ENCODE data around the gene CELF2. TPM values are rescaled to one million over a fixed set of nuclear protein-coding genes. Genes with fewer than 3 reads are reported as not detected.

Gene CELF2
- total RNA-seq, 1 donor from 2014 or later, result 4.2 TPM

- DNase-seq (ENCODE audit: low read depth in 2 of 2), result no peak
Observed at GRCh38 chr10:11194859-11195586, 177.4 kb downstream of the CELF2 start.

- no peak for DNase-seq (ENCODE audit: low read depth in 2 of 2)
Observed at GRCh38 chr10:11195623-11196022, 178.0 kb downstream of the CELF2 start.

- DNase-seq (ENCODE audit: low read depth in 2 of 2), result no peak
Observed at GRCh38 chr10:11197266-11197712, 179.6 kb downstream of the CELF2 start.

GRCh38 chr10:11197878-11198277, 180.2 kb downstream of the CELF2 start:
- no peak for DNase-seq (ENCODE audit: low read depth in 2 of 2)

GRCh38 chr10:11201911-11202310, 184.2 kb downstream of the CELF2 start:
- DNase-seq (ENCODE audit: low read depth in 2 of 2), result no peak

GRCh38 chr10:11204351-11204942, 186.8 kb downstream of the CELF2 start:
- peak in 1 of 2 donors; percentile 4 for DNase-seq (ENCODE audit: low read depth in 2 of 2)

- peak in 1 of 2 donors; percentile 3 for DNase-seq (ENCODE audit: low read depth in 2 of 2)
Observed at GRCh38 chr10:11205030-11205772, 187.5 kb downstream of the CELF2 start.

GRCh38 chr10:11206676-11207559, 189.2 kb downstream of the CELF2 start:
- DNase-seq (ENCODE audit: low read depth in 2 of 2), result no peak

- no peak for DNase-seq (ENCODE audit: low read depth in 2 of 2)
Observed at GRCh38 chr10:11207560-11207844, 189.8 kb downstream of the CELF2 start.

GRCh38 chr10:11208243-11208642, 190.6 kb downstream of the CELF2 start:
- no peak for DNase-seq (ENCODE audit: low read depth in 2 of 2)

GRCh38 chr10:11208908-11209829, 191.5 kb downstream of the CELF2 start:
- no peak for DNase-seq (ENCODE audit: low read depth in 2 of 2)

- peak; percentile 29 to 61 for DNase-seq (ENCODE audit: low read depth in 2 of 2)
Observed at GRCh38 chr10:11209830-11210181, 192.1 kb downstream of the CELF2 start.

- peak; percentile 51 to 75 for DNase-seq (ENCODE audit: low read depth in 2 of 2)
Observed at GRCh38 chr10:11210211-11210922, 192.7 kb downstream of the CELF2 start.

GRCh38 chr10:11212288-11213085, 194.8 kb downstream of the CELF2 start:
- DNase-seq (ENCODE audit: low read depth in 2 of 2), result peak in 1 of 2 donors; percentile 38

GRCh38 chr10:11213137-11213536, 195.5 kb downstream of the CELF2 start:
- no peak for DNase-seq (ENCODE audit: low read depth in 2 of 2)

GRCh38 chr10:11214407-11214806, 196.7 kb downstream of the CELF2 start:
- DNase-seq (ENCODE audit: low read depth in 2 of 2), result no peak

- no peak for DNase-seq (ENCODE audit: low read depth in 2 of 2)
Observed at GRCh38 chr10:11215471-11215870, 197.8 kb downstream of the CELF2 start.

- no peak for DNase-seq (ENCODE audit: low read depth in 2 of 2)
Observed at GRCh38 chr10:11217521-11217920, 199.8 kb downstream of the CELF2 start.

GRCh38 chr10:11218395-11218794, 200.7 kb downstream of the CELF2 start:
- DNase-seq (ENCODE audit: low read depth in 2 of 2), result no peak

Data from lung microvascular endothelial cell (primary cell).